Hepatocyte (in vitro differentiated cells): ENCODE results near the gene PARK7. TPM values are rescaled to one million over a fixed set of nuclear protein-coding genes. Genes with fewer than 3 reads are reported as not detected.
A peak's percentile ranks its signal among the peaks of the same experiment; 100 is the strongest.

Experiments
- DNase-seq: peaks from one replicate; pipeline ENCODE4 v3.0.0-alpha.2; 2016; ENCODE audit warnings: low spot score
- H2AFZ ChIP-seq: fragments of 200-600 bp; sonication (generic); 2 replicates; pipeline ENCODE4 v1.6.0; 2016; ENCODE audit warnings: antibody characterized with exemption, mild to moderate bottlenecking
- H3K27ac ChIP-seq: fragments of 200-600 bp; sonication (generic); 2 replicates; pipeline ENCODE4 v1.5.1; 2016; ENCODE audit warnings: mild to moderate bottlenecking
- H3K27me3 ChIP-seq: fragments of 200-600 bp; sonication (generic); 2 replicates; pipeline ENCODE4 v1.6.1; 2016
- H3K36me3 ChIP-seq: fragments of 200-600 bp; sonication (generic); replicated peaks from 2 replicates; pipeline ENCODE4 v1.5.1; 2016; ENCODE audit warnings: low read depth; ENCODE audit not compliant: insufficient read depth
- H3K4me1 ChIP-seq: fragments of 200-600 bp; sonication (generic); 2 replicates; pipeline ENCODE4 v1.5.1; 2016; ENCODE audit warnings: mild to moderate bottlenecking, moderate library complexity; ENCODE audit not compliant: insufficient read depth
- H3K4me2 ChIP-seq: fragments of 200-600 bp; sonication (generic); 2 replicates; pipeline ENCODE4 v1.6.0; 2016
- H3K4me3 ChIP-seq: fragments of 200-600 bp; sonication (generic); 2 replicates; pipeline ENCODE4 v1.5.1; 2016; ENCODE audit warnings: mild to moderate bottlenecking
- H3K79me2 ChIP-seq: fragments of 200-600 bp; sonication (generic); 2 replicates; pipeline ENCODE4 v1.6.0; 2017; ENCODE audit warnings: mild to moderate bottlenecking
- H3K9me2 ChIP-seq: fragments of 200-600 bp; sonication (generic); replicated peaks from 2 replicates; pipeline ENCODE4 v1.6.0; 2017; ENCODE audit warnings: mild to moderate bottlenecking; ENCODE audit not compliant: insufficient read depth
- H3K9me3 ChIP-seq: fragments of 200-600 bp; sonication (generic); 2 replicates; pipeline ENCODE4 v1.5.1; 2016; ENCODE audit warnings: low read depth, mild to moderate bottlenecking
- H4K20me1 ChIP-seq: fragments of 200-600 bp; sonication (generic); 2 replicates; pipeline ENCODE4 v1.6.0; 2016; ENCODE audit warnings: mild to moderate bottlenecking; ENCODE audit not compliant: insufficient read depth, poor library complexity, severe bottlenecking
- CTCF ChIP-seq: fragments of 200-600 bp; sonication (generic); IDR thresholded peaks from 2 replicates; pipeline ENCODE4 v1.5.1; 2016; ENCODE audit warnings: antibody characterized with exemption, mild to moderate bottlenecking; ENCODE audit not compliant: poor library complexity
- EZH2 ChIP-seq: fragments of 200-600 bp; sonication (generic); IDR thresholded peaks from 2 replicates; pipeline ENCODE4 v1.6.1; 2016; ENCODE audit warnings: antibody characterized with exemption, mild to moderate bottlenecking, borderline replicate concordance
- EZH2phosphoT487 ChIP-seq: fragments of 200-600 bp; sonication (generic); IDR thresholded peaks from one replicate; pipeline ENCODE4 v1.6.1; 2018; ENCODE audit warnings: antibody characterized with exemption, mild to moderate bottlenecking, low read depth, moderate library complexity; ENCODE audit not compliant: unreplicated experiment, severe bottlenecking
- WGBS: methylation state at CpG from one replicate; pipeline ENCODE4 v1.1.6; 2016; ENCODE audit warnings: low lambda C conversion rate; ENCODE audit errors: missing lambda C conversion rate; 5-methylcytosine and 5-hydroxymethylcytosine counted together
- polyA plus RNA-seq: library from polyadenylated mRNA; unstranded; fragments of >200 nt; fragmentation: Nextera tagmentation; extraction: Ambion mirVana; gene quantifications from 2 replicates; pipeline ENCODE4 v1.2.1, GENCODE V29; 2016
- total RNA-seq: library from RNA; depleted of rRNA; stranded (reverse); fragments of >200 nt; gene quantifications from 2 replicates; pipeline ENCODE4 v1.2.3, GENCODE V29; 2014

Gene PARK7
- total and polyA plus RNA-seq, 2 experiments from 2014 or later, result 166 to 395 TPM

GRCh38 chr1:8023287-8023994 lies 61.9 kb downstream of the PARK7 start:
- Histone ChIP-seq H3K4me2 (peak overlapping the region; percentile 71), H3K4me1 (peaks cover 43% of the 10 kb centered on the region), H3K9me3 (no peaks in the 10 kb centered on the region), H3K36me3 (no peaks in the 10 kb centered on the region), H3K27me3 (no peaks in the 10 kb centered on the region), H2AFZ (no peak overlapping the region), H3K9me2 (no peaks in the 10 kb centered on the region), H4K20me1 (peaks cover 56% of the 10 kb centered on the region), H3K27ac (peak overlapping the region; percentile 97), H3K4me3 (peak overlapping the region; percentile 75), H3K79me2 (peaks cover 77% of the 10 kb centered on the region)
- no peak for TF ChIP-seq EZH2
- TF ChIP-seq CTCF, result no peak
- no peak for TF ChIP-seq EZH2phosphoT487
- WGBS, result 55% methylated on average over 10 of the region's 10 CpGs
- DNase-seq, result no peak

- Histone ChIP-seq H3K27me3 (no peaks in the 10 kb centered on the region), H3K4me1 (peaks cover 43% of the 10 kb centered on the region), H3K4me3 (peak overlapping the region; percentile 75), H3K27ac (peak overlapping the region; percentile 97), H2AFZ (no peak overlapping the region), H3K9me3 (no peaks in the 10 kb centered on the region), H3K9me2 (no peaks in the 10 kb centered on the region), H3K4me2 (peak overlapping the region; percentile 71), H3K36me3 (no peaks in the 10 kb centered on the region), H3K79me2 (peaks cover 72% of the 10 kb centered on the region), H4K20me1 (peaks cover 55% of the 10 kb centered on the region)
- TF ChIP-seq EZH2phosphoT487 (no peak), CTCF (no peak), EZH2 (no peak)
- WGBS, result 58% methylated on average over 1 of the region's 1 CpG
- no peak for DNase-seq
Measured at GRCh38 chr1:8023995-8024313, 62.4 kb downstream of the PARK7 start.

GRCh38 chr1:8024329-8024728 lies 62.8 kb downstream of the PARK7 start:
- TF ChIP-seq CTCF (no peak), EZH2 (no peak), EZH2phosphoT487 (no peak)
- H3K79me2 ChIP-seq, result peaks cover 68% of the 10 kb centered on the region
- peak overlapping the region; percentile 75 for H3K4me3 ChIP-seq
- no peaks in the 10 kb centered on the region for H3K9me3 ChIP-seq
- no peaks in the 10 kb centered on the region for H3K9me2 ChIP-seq
- no peaks in the 10 kb centered on the region for H3K36me3 ChIP-seq
- H3K4me1 ChIP-seq, result peaks cover 44% of the 10 kb centered on the region
- H3K27ac ChIP-seq, result peak overlapping the region; percentile 97
- DNase-seq, result no peak
- no peak overlapping the region for H2AFZ ChIP-seq
- H3K4me2 ChIP-seq, result peak overlapping the region; percentile 71
- 45% methylated on average over 3 of the region's 3 CpGs for WGBS
- no peaks in the 10 kb centered on the region for H3K27me3 ChIP-seq
- H4K20me1 ChIP-seq, result peaks cover 51% of the 10 kb centered on the region
